ENCODE results near the gene GALR3.

GALR3 gene

DNA sequence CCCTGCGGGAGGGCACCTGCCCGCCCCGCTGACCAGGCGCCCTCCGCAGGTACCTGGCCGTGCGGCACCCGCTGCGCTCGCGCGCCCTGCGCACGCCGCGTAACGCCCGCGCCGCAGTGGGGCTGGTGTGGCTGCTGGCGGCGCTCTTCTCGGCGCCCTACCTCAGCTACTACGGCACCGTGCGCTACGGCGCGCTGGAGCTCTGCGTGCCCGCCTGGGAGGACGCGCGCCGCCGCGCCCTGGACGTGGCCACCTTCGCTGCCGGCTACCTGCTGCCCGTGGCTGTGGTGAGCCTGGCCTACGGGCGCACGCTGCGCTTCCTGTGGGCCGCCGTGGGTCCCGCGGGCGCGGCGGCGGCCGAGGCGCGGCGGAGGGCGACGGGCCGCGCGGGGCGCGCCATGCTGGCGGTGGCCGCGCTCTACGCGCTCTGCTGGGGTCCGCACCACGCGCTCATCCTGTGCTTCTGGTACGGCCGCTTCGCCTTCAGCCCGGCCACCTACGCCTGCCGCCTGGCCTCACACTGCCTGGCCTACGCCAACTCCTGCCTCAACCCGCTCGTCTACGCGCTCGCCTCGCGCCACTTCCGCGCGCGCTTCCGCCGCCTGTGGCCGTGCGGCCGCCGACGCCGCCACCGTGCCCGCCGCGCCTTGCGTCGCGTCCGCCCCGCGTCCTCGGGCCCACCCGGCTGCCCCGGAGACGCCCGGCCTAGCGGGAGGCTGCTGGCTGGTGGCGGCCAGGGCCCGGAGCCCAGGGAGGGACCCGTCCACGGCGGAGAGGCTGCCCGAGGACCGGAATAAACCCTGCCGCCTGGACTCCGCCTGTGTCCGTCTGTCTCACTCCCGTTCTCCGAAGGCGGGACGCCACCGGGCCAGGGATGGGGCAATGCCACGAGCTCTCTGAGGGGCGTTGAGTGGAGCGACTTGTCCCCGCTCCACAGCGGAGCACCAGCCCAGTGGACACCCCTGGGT, 1.8 kb downstream of the GALR3 start:
- DNase-seq = peak in 1 of 2 experiments; percentile 30

GRCh38 chr22:37827056-37827455, 3.9 kb downstream of the GALR3 start:
- DNase-seq = no peak

- DNase-seq = no peak
Observed at GRCh38 chr22:37830093-37830842, 7.1 kb downstream of the GALR3 start.

- DNase-seq = no peak
Observed at GRCh38 chr22:37831472-37831871, 8.3 kb downstream of the GALR3 start.

DNA sequence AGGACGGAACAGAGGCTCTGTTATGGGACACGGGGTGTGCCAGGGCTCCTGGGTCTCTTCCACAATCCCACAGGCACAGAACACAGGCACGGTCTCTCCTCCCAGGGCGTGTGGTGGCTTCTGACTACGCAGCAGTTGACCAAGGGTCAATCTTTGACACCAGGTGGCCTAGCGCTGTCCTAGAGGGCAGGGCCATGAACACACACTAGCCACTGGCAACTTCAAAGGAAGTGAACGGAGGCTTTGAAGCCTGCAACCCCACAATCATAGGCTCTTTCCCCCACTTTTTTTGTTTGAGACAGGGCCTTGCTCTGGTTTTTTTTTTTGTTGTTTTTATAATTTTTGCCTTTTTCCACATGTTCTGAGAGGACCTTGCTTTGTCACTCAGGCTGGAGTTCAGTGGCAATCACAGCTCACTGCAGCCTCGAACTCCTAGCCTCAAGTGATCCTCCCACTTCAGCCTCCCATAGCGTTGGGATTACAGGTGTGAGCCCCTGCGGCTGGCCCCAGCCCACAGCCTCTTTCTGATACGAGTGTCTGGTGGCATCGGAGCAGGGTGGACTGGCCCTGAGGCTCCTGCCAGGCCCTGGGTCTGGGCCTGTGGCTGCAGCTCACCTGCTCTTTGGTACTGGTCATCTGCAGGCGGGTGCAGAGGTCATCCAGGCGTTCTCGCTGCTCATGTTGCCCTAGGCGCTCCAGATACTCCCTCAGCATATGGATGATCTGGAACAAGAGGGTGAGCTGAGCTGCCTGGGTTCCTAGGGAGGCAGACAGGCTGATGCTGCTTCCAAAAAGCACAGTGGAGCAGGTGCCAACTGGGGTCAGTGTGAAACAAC, 9.1 kb downstream of the GALR3 start:
- no peak for DNase-seq

GRCh38 chr22:37842015-37842793, 19.0 kb downstream of the GALR3 start:
- DNase-seq = no peak

DNA sequence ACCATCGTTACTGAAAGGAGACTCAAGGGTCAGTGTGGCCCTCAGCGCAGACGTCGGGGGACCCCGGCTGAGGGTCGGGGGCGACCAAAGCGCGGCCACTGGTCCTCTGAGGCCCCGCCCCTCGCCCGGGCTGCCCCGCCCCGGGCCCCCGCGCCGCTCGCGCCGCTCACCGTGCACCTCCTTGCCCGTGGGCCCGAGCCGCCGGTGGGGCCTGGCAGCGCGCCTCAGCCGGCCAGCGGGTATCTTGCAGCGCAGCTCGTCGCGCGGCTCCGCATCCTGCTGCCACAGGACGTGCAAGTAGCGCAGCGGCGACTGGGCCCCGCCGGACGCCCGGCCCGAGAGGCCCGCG, 20.5 kb downstream of the GALR3 start:
- DNase-seq = peak in 1 of 2 experiments; percentile 74

GRCh38 chr22:37844904-37845329, 21.7 kb downstream of the GALR3 start:
- DNase-seq = no peak

GRCh38 chr22:37846433-37846832, 23.3 kb downstream of the GALR3 start:
- no peak for DNase-seq

GRCh38 chr22:37848587-37849088, 25.5 kb downstream of the GALR3 start:
- no peak for DNase-seq

GRCh38 chr22:37849089-37849751, 26.0 kb downstream of the GALR3 start, which contains the start of gene EIF3L:
EIF3L (plus strand) TSS chr22:37849419; CDS start chr22:37849450, 31 bp downstream.
- peak; percentile 51 to 88 for DNase-seq

GRCh38 chr22:37850801-37851200, 27.6 kb downstream of the GALR3 start:
- DNase-seq = no peak

DNA sequence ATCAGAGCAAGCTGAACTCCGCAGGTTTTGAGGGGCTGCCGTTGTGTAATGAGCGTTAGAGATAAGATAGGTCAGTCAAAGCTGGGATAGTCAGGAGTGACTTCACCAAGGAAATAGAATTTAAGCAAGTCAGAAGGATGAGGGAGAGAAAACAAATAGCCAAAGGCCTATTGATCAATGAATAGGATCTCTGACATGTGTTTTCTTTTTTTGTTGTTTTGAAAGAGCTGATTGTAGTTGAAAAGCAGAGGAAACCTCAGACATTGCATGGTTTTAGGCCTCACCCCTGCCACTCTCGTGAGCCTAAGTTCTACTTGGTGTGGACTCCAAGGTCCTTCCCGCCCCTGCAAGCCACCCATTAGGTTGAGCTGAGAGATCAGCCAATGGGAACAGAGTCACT, 29.2 kb downstream of the GALR3 start:
- no peak for DNase-seq

DNA sequence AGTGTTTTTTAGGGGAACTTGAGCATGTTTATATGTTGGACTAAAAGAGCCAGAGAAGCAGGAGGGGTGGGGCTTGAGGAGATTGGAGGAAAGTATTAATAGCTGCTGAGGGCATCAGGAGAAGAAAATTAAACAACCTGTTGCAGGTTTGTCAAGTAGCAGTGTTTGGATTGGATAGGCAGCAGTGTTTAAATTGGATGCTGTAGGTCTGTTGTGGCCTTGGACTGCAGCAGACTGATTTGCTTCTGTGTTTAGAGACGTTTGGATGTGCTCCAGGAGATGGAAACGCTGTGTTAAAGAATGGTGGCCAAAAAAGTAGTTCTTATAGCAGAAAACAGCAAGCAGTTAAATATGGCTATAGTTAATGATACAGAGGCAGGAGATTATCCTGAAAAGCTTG, 31.8 kb downstream of the GALR3 start:
- DNase-seq = no peak

DNA sequence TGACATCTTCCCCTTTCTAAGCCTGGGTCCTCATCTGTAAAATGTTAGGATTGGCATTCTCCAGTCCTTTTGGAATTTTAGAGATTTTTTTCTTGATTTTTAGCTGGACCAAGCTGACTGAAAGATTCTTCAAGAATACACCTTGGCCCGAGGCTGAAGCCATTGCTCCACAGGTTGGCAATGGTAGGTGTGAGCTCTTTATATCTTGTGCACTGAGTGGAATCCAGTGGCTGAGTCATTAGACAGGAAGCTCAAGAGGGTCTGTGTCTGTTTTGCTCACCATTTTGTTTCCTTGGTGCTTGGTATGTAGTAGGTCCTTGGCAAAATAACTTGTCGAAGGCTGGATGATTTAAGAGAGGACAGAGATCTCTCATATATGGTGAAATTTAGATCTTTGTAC, 32.3 kb downstream of the GALR3 start:
- no peak for DNase-seq

DNA sequence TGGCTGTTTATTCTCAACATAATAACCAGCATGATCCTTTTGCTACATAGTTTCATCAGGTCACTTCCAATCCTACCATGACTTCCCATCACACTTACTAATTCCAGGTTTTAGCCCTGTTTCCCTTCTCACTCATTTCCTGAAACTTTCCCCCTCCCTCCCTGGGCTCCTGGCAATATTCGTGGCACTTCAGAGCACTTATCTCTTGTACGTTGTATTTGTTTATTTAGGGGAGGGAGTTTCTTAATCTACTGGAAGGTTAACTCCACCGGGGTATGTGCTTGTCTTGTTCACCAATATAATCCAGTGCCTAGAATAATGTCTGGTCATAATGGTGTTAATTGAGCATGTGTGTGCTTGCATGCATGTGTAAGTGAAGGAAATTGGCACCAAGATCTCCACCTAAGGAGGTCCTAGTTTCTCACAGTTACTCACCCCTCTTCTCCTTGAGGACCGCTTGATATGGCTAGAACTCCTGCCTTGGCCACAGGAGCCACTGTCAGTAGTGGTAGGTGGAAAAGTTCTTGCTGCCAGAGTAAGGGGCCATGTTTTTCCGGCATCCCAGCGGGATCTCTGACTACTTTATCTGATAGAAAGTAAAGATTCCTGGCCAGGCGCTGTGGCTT, 37.7 kb downstream of the GALR3 start:
- no peak for DNase-seq

- no peak for DNase-seq
Observed at GRCh38 chr22:37862570-37863325, 39.6 kb downstream of the GALR3 start.

DNA sequence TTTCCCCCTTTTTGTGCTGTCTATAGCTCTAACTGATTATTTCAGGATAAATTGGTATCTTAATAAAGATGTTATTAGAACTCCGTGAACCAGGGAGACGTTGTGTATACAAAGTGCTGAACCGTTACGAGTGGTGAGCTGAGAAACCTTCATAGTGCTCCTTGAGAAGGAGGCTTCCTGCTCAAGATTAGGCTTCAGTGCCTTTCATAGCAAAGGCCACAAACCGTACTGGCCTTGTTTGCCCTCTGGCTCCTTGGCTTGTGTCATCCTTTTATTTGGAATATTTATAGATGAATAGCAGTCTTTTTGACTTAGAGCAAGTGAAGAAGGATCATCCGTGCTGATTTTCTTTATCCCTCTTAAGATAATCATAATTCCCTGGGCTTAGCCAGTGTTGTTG, 42.3 kb downstream of the GALR3 start:
- DNase-seq = no peak

- no peak for DNase-seq
Observed at GRCh38 chr22:37870273-37870672, 47.1 kb downstream of the GALR3 start.

Data from NCI-H526 (cell line).